ENCODE data around the gene TMX2.

TMX2 gene

GRCh38 chr11:57764972-57765371 lies 52.6 kb downstream of the TMX2 start:
- no peak for DNase-seq (ENCODE audit: low spot score)

- DNase-seq (ENCODE audit: low spot score) = no peak
Observed at GRCh38 chr11:57770793-57771192, 58.4 kb downstream of the TMX2 start.

- no peak for DNase-seq (ENCODE audit: low spot score)
Observed at GRCh38 chr11:57771365-57771764, 59.0 kb downstream of the TMX2 start.

- no peak for DNase-seq (ENCODE audit: low spot score)
Observed at GRCh38 chr11:57772562-57772961, 60.2 kb downstream of the TMX2 start.

GRCh38 chr11:57773026-57773598 lies 60.7 kb downstream of the TMX2 start:
- DNase-seq (ENCODE audit: low spot score) = no peak

- no peak for DNase-seq (ENCODE audit: low spot score)
Observed at GRCh38 chr11:57775491-57775890, 63.1 kb downstream of the TMX2 start.

- no peak for DNase-seq (ENCODE audit: low spot score)
Observed at GRCh38 chr11:57776031-57776521, 63.7 kb downstream of the TMX2 start.

- no peak for DNase-seq (ENCODE audit: low spot score)
Observed at GRCh38 chr11:57776577-57777210, 64.3 kb downstream of the TMX2 start.

GRCh38 chr11:57777969-57778317 lies 65.5 kb downstream of the TMX2 start:
- DNase-seq (ENCODE audit: low spot score) = no peak

- DNase-seq (ENCODE audit: low spot score) = no peak
Observed at GRCh38 chr11:57778318-57779037, 66.1 kb downstream of the TMX2 start.

- DNase-seq (ENCODE audit: low spot score) = no peak
Observed at GRCh38 chr11:57779276-57779675, 66.9 kb downstream of the TMX2 start.

GRCh38 chr11:57781529-57781943 lies 69.1 kb downstream of the TMX2 start:
- DNase-seq (ENCODE audit: low spot score) = no peak

- DNase-seq (ENCODE audit: low spot score) = no peak
Observed at GRCh38 chr11:57785072-57785471, 72.7 kb downstream of the TMX2 start.

GRCh38 chr11:57786436-57786835 lies 74.0 kb downstream of the TMX2 start:
- DNase-seq (ENCODE audit: low spot score) = no peak

- no peak for DNase-seq (ENCODE audit: low spot score)
Observed at GRCh38 chr11:57787006-57787604, 74.7 kb downstream of the TMX2 start.

- DNase-seq (ENCODE audit: low spot score) = no peak
Observed at GRCh38 chr11:57787920-57788702, 75.7 kb downstream of the TMX2 start.

- no peak for DNase-seq (ENCODE audit: low spot score)
Observed at GRCh38 chr11:57788703-57789088, 76.3 kb downstream of the TMX2 start.
